Fibroblast of pulmonary artery (primary cell): ENCODE measurements around the gene C16orf95.
A peak's percentile ranks its signal among the peaks of the same experiment; 100 is the strongest.

Experiments
- DNase-seq: peaks from one replicate; pipeline ENCODE4 v3.0.0-alpha.2; 2010; ENCODE audit warnings: low read depth
- H3K4me3 ChIP-seq: replicated peaks from 2 replicates; pipeline ENCODE4 v1.5.1; 2011; ENCODE audit warnings: low read depth, mild to moderate bottlenecking, control low read depth, low read length, moderate library complexity
- CTCF ChIP-seq: IDR thresholded peaks from 2 replicates; pipeline ENCODE4 v1.5.1; 2011; ENCODE audit warnings: mild to moderate bottlenecking, control low read depth, low read length, inconsistent platforms; ENCODE audit errors: missing control alignments

The C16orf95 gene

GRCh38 chr16:87305505-87306391 is 11.4 kb downstream of the C16orf95 start:
- DNase-seq: peak; percentile 27
- peak; percentile 20 for TF ChIP-seq CTCF
- H3K4me3 ChIP-seq: no peak overlapping the region

GRCh38 chr16:87304951-87305350 is 12.2 kb downstream of the C16orf95 start:
- no peak for TF ChIP-seq CTCF
- DNase-seq: no peak
- no peak overlapping the region for H3K4me3 ChIP-seq

- TF ChIP-seq CTCF: no peak
- DNase-seq: no peak
- H3K4me3 ChIP-seq: no peak overlapping the region
These were observed 13.2 kb downstream of the C16orf95 start for GRCh38 chr16:87303962-87304521.

- TF ChIP-seq CTCF: no peak
- peak; percentile 18 for DNase-seq
- H3K4me3 ChIP-seq: no peak overlapping the region
These were observed 13.7 kb downstream of the C16orf95 start for GRCh38 chr16:87303431-87303930.

DNA sequence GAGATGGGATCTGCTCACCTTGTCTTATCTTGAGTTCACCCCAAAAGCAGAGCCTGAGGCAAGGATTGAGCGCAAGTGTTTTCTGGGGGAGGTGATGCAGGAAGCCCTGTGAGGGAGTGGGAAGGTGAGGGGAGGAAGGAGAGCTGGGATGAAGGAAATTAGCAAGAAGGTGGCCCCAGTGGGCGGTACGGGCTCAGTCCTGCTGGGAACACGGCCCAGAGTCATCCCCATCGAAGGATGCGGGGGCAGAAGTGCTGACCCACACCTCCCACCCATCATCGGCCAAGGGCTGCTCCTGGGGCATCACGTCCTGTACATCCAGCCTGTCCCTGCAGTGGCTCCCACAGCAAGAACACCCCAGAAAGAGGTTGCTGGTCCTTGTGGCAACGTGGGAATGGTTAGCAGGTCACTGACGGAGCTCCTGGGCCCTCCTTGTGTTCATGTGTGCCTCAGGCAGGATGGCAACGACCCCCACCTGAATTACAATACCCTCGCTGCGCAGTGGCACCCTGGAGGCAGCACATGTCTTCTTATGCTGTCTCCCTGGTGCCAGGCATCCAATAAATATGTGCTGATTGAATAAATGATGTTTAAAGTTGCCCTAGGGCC is 18.2 kb downstream of the C16orf95 start:
- no peak for DNase-seq
- H3K4me3 ChIP-seq: no peak overlapping the region
- TF ChIP-seq CTCF: no peak

- TF ChIP-seq CTCF: peak; percentile 68
- DNase-seq: peak; percentile 33
- H3K4me3 ChIP-seq: no peak overlapping the region
These were observed 19.1 kb downstream of the C16orf95 start for GRCh38 chr16:87297918-87298631.
